CD4-positive, alpha-beta T cell (primary cell): ENCODE measurements around the gene SYAP1. TPM values are rescaled to one million over a fixed set of nuclear protein-coding genes. Genes with fewer than 3 reads are reported as not detected.
"Not testable (repeated sequence)": the region's sequence is repeated elsewhere in the genome, so short reads cannot be mapped to it uniquely, and the experiment has no call there.

Source experiments
- ATAC-seq: fragments of 200-7000 bp; cut with Tn5 transposase; one replicate; pipeline ENCODE4 v1.10.0; 2022; ENCODE audit warnings: mild to moderate bottlenecking; ENCODE audit not compliant: poor library complexity
- CTCF ChIA-PET: fragments of 350-600 bp; sonication (Branson Sonifier 250); formaldehyde crosslinking; loops from one replicate; lab custom pipeline; 2021; ENCODE audit warnings: antibody characterized with exemption, inconsistent platforms; lab: Charles Lee
- POLR2A ChIA-PET: fragments of 350-600 bp; sonication (Branson Sonifier 250); formaldehyde crosslinking; loops from one replicate; lab custom pipeline; 2021; ENCODE audit warnings: antibody characterized with exemption, inconsistent platforms; lab: Charles Lee
- DNase-seq, 14 experiments: peaks; one replicate each; pipeline ENCODE4 v3.0.0-alpha.2; 2013 to 2020; ENCODE audit warnings: mixed read lengths in 2 of 14
- H3K27ac ChIP-seq, 2 donors: one replicate each; pipeline versions ENCODE4 v1.5.1 to v1.7.0; 2013; ENCODE audit warnings: low read length in 2 of 2, low read depth in 1 of 2, mild to moderate bottlenecking in 1 of 2
- H3K27me3 ChIP-seq, 2 experiments: 1 replicate in 1 of 2; 2 replicates in 1 of 2; pipeline versions ENCODE4 v1.6.1 to v1.7.0; 2013; ENCODE audit warnings: low read length in 2 of 2, control low read depth in 1 of 2, mild to moderate bottlenecking in 1 of 2, moderate library complexity in 1 of 2; ENCODE audit not compliant: insufficient read depth in 2 of 2, control insufficient read depth in 1 of 2
- H3K36me3 ChIP-seq: one replicate; pipeline ENCODE4 v1.6.1; 2013; ENCODE audit warnings: low read length, control low read depth; ENCODE audit not compliant: insufficient read depth
- H3K4me1 ChIP-seq: one replicate; pipeline ENCODE4 v1.6.1; 2013; ENCODE audit warnings: low read length, control low read depth; ENCODE audit not compliant: insufficient read depth
- H3K4me3 ChIP-seq: one replicate; pipeline ENCODE4 v1.5.1; 2013; ENCODE audit warnings: mild to moderate bottlenecking, low read length, moderate library complexity
- H3K9me3 ChIP-seq, 2 experiments: 1 replicate in 1 of 2; 2 replicates in 1 of 2; pipeline versions ENCODE4 v1.6.1 to v1.7.0; 2013; ENCODE audit warnings: low read length in 2 of 2, mild to moderate bottlenecking in 2 of 2, control low read depth in 1 of 2, moderate library complexity in 1 of 2; ENCODE audit not compliant: control insufficient read depth in 1 of 2, insufficient read depth in 1 of 2
- H3K27ac Mint-ChIP-seq: one replicate; pipeline ENCODE4 v1.8.0; 2020; ENCODE audit warnings: mixed read lengths
- H3K27me3 Mint-ChIP-seq: one replicate; pipeline ENCODE4 v1.8.0; 2021; ENCODE audit warnings: mixed read lengths
- H3K36me3 Mint-ChIP-seq: one replicate; pipeline ENCODE4 v1.8.0; 2021; ENCODE audit warnings: low read depth, mixed read lengths
- H3K4me1 Mint-ChIP-seq: one replicate; pipeline ENCODE4 v1.8.0; 2021; ENCODE audit warnings: low read depth, mixed read lengths
- H3K4me3 Mint-ChIP-seq: one replicate; pipeline ENCODE4 v1.8.0; 2020; ENCODE audit warnings: mild to moderate bottlenecking, mixed read lengths
- H3K9me3 Mint-ChIP-seq: one replicate; pipeline ENCODE4 v1.8.0; 2020; ENCODE audit warnings: mixed read lengths
- CTCF ChIP-seq: fragments of 200-600 bp; IDR thresholded peaks from one replicate; pipeline ENCODE4 v1.8.0; 2022; ENCODE audit warnings: antibody characterized with exemption, mild to moderate bottlenecking
- intact Hi-C, 2 experiments: fragments of 100-400 bp; cut with DNase I in 1 of 2; cut with micrococcal nuclease in 1 of 2; formaldehyde crosslinking; loops; one replicate each; pipeline versions ENCODE4 v1.15.1 to v1.9.0; 2023 to 2025; cut with DNase I, micrococcal nuclease
- total RNA-seq, 174 experiments: library from RNA in 2 of 174; stranded (reverse) in 2 of 174; gene quantifications; one replicate each; pipeline ENCODE4 v1.2.3 and lab custom pipeline; 2021 to 2026

SYAP1 gene
- total RNA-seq, 2 experiments from 2014 or later = 60.2 to 65.2 TPM

- Mint-ChIP-seq H3K27ac (no peak overlapping the region), H3K27me3 (no peaks in the 10 kb centered on the region), H3K4me3 (no peak overlapping the region), H3K9me3 (no peaks in the 10 kb centered on the region), H3K36me3 (peaks cover 10% of the 10 kb centered on the region), H3K4me1 (peaks cover 17% of the 10 kb centered on the region)
- no peaks in the 10 kb centered on the region for H3K9me3 ChIP-seq
- CTCF ChIA-PET = no interaction called here
- no peak overlapping the region for H3K27ac ChIP-seq
- H3K4me3 ChIP-seq = no peak overlapping the region
- intact Hi-C loops = loop anchor here in 1 of 2 experiments (10.0 kb wide), 2 partner anchors 860 to 1040 kb away; partner anchors contain the start of gene AP1S2
- POLR2A ChIA-PET = no interaction called here
- no peak for TF ChIP-seq CTCF
- no peaks in the 10 kb centered on the region for H3K27me3 ChIP-seq
- no peaks in the 10 kb centered on the region for H3K36me3 ChIP-seq
- ATAC-seq (no peak), DNase-seq (no peak)
- H3K4me1 ChIP-seq = peaks cover 13% of the 10 kb centered on the region
Measured at GRCh38 chrX:16714504-16714903, 4.9 kb upstream of the SYAP1 start.

GRCh38 chrX:16715638-16716037 lies 3.8 kb upstream of the SYAP1 start:
- ATAC-seq, H3K4me3 Mint-ChIP-seq, DNase-seq, H3K9me3 ChIP-seq, H3K36me3 ChIP-seq, H3K27me3 Mint-ChIP-seq, H3K27ac Mint-ChIP-seq, CTCF ChIA-PET, POLR2A ChIA-PET, H3K4me3 ChIP-seq, H3K27ac ChIP-seq, H3K9me3 Mint-ChIP-seq, H3K27me3 ChIP-seq: not testable (repeated sequence)
- peaks cover 22% of the 10 kb centered on the region for H3K4me1 ChIP-seq
- H3K4me1 Mint-ChIP-seq = peaks cover 27% of the 10 kb centered on the region
- intact Hi-C loops = loop anchor here in 1 of 2 experiments (5.0 to 10.0 kb wide), 3 partner anchors 72 to 1041 kb away; partner anchors contain the start of genes AP1S2 and TXLNG
- peaks cover 18% of the 10 kb centered on the region for H3K36me3 Mint-ChIP-seq

DNA sequence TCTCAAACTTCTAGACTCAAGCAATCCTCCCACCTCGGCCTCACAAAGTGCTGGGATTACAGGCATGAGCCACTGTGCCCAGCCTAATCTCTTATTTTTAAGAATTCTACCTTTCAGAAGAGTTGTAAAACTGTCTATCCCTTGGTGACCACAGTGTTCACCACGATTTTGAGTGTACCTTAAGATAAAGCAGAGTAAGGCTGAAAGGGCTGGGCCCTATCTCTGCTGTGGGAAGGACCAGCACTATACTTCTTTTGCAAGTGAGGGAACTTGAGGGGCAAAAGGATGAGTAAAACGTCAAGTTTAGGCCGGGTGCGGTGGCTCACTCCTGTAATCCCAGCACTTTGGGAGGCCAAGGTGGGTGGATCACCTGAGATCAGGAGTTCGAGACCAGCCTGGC lies 3.0 kb upstream of the SYAP1 start:
- H3K4me3 ChIP-seq, H3K27me3 ChIP-seq, DNase-seq, H3K27ac Mint-ChIP-seq, ATAC-seq, H3K27ac ChIP-seq, POLR2A ChIA-PET, H3K4me3 Mint-ChIP-seq, H3K36me3 ChIP-seq, H3K9me3 ChIP-seq, H3K27me3 Mint-ChIP-seq, H3K9me3 Mint-ChIP-seq, CTCF ChIA-PET: not testable (repeated sequence)
- intact Hi-C loops = loop anchor here in 1 of 2 experiments (5.0 to 10.0 kb wide), 3 partner anchors 71 to 1042 kb away; partner anchors contain the start of genes AP1S2 and TXLNG
- peaks cover 28% of the 10 kb centered on the region for H3K4me1 Mint-ChIP-seq
- H3K4me1 ChIP-seq = peaks cover 28% of the 10 kb centered on the region
- peaks cover 18% of the 10 kb centered on the region for H3K36me3 Mint-ChIP-seq

DNA sequence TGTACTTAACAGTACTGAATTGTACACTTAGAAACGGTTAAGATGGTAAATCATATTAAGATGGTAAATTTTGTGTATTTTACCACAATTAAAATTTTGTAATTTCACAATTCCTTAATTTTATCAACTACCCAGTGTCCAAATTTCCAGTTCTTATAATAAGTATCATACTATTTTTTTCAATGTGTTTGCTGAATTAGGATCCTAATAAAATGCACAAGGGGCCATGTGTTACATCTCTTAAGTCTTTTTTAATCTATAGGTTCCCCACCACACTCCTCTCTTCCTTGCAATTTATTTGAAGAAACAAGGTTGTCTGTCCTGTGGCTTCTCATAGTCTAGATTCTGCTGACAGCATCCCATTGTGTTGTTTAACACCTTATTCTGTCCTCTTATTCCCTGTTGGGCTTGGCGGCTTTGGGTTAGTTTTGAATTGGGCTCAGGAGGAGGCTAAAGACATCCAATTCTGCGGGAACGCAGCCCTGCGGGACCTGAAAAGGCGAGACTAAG lies 533 bp upstream of the SYAP1 start:
- DNase-seq = no peak
- peak; percentile 22 for ATAC-seq
- Mint-ChIP-seq H3K9me3 (no peaks in the 10 kb centered on the region), H3K4me3 (peak overlapping the region; percentile 97), H3K4me1 (peaks cover 41% of the 10 kb centered on the region), H3K27me3 (no peaks in the 10 kb centered on the region), H3K36me3 (peaks cover 21% of the 10 kb centered on the region), H3K27ac (peak overlapping the region; percentile 100)
- intact Hi-C loops = loop anchor here (2.0 to 10.0 kb wide), 4 partner anchors 68 to 1044 kb away; partner anchors contain the start of genes TXLNG (in 2 of the 2) and AP1S2 (in 1 of the 2)
- CTCF ChIA-PET = interaction anchor here (0.6 kb wide), 1 partner anchor 15 kb away, joined by 3 read pairs; no protein-coding TSS in a partner anchor
- Histone ChIP-seq H3K9me3 (no peaks in the 10 kb centered on the region), H3K27ac (peak overlapping the region; percentile 89 to 96), H3K4me1 (peaks cover 20% of the 10 kb centered on the region), H3K27me3 (no peaks in the 10 kb centered on the region), H3K36me3 (no peaks in the 10 kb centered on the region), H3K4me3 (peak overlapping the region; percentile 69)
- TF ChIP-seq CTCF = no peak
- POLR2A ChIA-PET = interaction anchor here (0.8 to 1.4 kb wide), 5 partner anchors 67 to 1019 kb away, joined by 3 to 9 read pairs (median 4); partner anchors contain the start of genes AP1S2, CA5B and TXLNG
